GM18858 (cell line): ENCODE results near the gene EDN2.

Experiments used
- ATAC-seq: cut with Tn5 transposase; IDR thresholded peaks from one replicate; pipeline ENCODE4 v1.9.1; 2021; ENCODE audit not compliant: unreplicated experiment

The EDN2 gene

DNA sequence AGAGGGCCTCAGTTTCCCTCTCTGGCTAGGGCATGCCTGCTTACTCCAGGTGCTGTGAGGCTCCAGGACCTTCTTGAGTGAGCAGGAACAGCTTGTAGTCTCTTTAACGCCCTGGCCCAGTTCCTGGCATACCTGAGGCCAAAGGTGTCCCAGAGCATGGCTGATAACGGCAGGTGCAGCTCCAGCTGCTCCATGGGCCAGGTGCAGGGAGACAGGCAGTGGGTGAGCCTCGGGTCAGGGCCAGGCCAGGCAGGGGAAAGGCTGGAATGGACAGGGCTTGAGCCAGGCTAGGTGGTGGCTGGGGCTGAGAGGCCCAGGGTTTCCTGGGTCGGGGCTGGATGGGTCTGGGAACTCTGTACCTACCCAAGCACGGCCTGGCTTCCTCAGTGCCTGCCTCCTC lies 18.3 kb downstream of the EDN2 start:
- no peak for ATAC-seq

DNA sequence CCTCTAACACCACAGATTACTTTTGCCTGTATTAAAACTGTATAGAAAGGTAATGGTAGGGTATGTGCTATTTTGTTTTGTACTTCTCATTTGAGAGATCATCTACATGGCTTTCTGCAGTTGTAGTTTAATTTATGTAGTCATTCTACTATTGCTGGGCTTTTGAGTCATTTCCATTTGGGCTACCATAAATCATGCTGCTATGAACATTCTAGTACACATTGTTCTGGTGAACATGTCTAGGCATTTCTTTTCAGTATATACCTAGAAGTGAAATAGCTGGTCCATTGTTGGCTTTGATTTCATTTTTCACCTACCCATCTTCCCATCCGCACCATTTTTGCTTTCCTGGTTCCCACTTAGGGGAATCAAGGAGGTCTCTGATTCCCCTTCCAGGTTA lies 18.7 kb downstream of the EDN2 start:
- ATAC-seq, result no peak

DNA sequence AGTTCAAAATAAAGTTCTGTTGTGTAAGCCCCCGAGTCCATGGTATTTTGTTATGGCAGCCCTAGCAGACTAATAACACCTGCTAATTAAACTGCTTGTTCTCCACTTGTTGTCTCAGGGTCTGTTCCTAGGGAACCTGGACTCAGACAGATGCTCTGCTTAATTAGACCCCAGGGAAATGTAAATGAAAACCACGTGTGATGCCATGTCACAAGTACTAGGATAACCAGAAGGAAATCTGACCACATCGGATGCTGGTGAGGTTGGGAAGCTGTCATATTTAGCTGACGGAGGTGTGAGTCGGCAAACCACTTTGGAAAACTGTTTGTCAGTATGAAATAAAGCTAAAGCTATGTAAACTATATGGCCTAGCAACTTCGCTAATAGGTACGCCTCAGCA lies 19.6 kb downstream of the EDN2 start:
- no peak for ATAC-seq

DNA sequence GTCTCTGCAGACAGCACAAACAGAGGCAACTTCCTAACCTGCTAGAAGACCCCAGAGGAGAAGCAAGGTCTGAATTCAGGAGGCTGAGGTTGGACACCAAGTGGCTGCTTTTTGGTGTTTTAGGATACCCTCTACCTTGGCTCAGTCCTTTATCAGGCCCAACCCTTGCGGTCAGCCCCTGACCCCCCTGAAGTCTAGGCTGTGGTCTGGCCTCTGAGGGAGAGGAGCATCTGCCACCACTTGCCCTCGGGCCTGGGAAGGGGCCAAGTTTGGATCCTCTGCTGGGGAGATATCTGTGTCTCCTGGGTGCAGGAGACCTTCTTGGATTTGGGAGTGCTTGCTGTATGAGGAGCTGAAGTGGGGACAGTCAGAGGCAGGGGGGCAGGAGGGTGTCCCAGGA lies 21.0 kb downstream of the EDN2 start:
- no peak for ATAC-seq

DNA sequence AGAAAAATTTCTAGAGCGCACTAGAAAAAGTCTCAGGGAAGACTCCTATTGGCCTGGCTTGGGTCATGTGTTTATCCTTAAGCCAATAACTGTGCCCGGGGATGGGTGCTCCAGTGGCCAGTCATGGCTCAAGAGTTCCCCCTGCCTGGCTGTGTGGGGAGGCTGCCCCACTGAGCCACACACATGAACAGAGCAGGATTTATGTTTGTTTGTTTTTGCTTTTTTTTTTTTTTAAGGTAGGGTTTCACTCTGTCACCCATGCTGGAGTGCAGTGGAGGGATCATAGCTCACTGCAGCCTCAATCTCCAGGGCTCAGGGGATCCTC lies 21.8 kb downstream of the EDN2 start:
- no peak for ATAC-seq

DNA sequence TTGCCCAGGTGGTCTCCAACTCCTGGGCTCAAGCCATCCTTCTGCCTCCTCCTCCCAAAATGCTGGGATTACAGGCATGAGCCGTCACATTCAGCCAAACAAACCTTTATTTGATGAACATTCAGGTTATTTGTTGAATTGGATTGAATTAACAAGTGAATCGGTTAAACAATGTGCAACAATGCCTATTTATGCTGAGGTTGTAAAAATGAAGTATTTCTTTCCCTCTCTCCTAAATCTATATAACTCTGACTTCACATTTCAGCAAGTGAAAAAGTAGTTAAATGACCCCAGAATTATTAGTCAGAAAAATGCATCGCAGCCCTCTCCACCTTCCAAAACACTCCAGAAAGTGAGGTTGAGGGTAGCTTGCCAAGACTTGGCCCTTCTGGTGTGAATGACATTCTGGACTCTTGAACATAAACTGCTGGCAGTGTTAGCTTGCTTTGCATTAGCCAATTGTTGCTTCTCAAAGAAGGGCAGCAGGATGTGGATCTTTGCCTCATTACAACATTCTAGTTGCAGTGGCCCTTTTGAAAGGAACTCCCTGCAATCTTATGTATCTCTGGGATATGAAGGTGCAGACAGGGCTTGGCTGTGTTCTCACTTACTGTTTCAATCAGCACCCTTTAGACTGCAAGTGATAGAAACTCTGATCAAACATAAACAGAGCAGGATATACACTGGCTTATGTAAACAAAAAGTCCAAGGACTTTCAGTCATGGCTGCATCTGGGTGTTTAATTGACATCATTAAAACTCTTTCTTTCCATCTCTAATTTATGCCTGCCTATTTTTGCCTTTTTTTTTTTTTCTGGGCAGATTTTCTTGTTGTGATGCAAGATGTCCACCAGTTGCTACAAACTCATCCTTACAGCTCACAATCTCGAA lies 22.4 kb downstream of the EDN2 start:
- ATAC-seq, result no peak

DNA sequence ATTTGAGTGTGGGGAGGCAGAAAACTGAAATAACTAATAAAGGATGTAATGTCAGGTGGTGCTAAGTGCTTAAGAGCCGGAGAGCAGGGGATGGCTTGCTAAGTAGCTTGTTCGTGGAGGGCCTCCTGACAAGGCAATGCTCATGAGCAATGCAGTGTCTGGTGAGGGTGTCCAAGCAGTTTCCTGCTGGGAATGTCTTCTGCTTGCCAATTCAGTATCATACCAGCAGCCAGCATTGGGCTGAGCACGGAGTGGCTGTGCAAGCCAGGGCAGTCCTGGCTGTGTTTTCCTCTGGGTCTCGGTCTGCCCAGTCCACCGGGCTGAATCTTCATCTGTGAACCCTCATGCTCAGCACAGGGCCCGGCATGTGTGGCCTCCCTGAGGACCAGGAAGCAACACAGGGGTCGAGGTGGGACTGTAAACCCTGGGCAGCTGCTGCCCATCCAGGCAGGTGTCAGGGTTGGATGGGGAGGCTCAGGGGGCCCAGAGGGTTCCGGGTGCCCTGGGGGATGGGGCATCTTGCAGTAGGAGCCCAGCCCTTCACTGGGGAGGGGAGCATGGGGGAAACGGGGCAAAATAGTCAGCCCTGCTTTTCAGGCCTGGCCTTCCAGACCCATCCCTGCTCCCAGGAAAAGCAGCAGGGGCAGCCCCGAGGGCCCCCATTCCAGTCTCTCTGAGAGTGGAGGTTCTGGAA lies 27.5 kb downstream of the EDN2 start:
- no peak for ATAC-seq

DNA sequence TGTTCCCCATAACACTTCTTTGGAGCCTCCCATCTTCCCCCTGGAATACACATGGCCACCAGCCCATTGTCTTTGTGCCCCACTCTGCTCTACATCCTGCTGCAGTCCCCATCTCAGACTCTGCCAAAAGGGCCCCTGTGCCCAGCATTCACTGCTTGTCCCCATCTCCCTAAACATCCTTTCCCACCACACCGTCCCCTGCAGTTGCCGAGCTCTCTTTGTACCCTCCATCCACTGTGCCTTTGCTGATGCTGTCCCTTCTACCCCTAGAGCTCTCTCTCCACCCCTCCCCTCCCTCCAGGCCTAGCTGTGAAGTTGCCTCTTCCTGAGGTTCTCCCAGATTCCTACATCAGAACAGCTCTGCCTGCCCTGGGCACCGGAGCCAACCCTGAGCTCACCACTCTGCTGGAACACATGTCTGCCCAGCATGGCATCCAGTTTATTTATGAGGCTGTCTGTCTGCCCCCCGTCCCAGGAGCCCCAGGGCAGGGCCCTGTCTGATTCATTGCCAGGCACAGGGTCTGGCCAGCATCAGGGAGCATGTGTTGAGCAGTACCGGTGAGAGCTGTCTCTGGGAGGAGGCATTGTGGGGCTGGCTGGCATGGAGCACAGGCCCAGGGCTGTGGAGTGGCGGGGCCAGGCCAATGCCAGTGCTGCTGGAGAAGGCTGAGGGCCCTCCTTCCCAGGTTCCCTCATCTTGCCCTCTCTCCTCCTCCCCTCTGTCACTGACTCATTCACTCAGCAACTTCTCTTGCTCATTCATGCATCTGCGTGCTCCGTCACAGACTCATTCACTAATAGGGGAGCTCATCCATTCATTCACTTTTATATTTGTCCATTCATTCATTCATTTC lies 28.8 kb downstream of the EDN2 start:
- ATAC-seq, result no peak

DNA sequence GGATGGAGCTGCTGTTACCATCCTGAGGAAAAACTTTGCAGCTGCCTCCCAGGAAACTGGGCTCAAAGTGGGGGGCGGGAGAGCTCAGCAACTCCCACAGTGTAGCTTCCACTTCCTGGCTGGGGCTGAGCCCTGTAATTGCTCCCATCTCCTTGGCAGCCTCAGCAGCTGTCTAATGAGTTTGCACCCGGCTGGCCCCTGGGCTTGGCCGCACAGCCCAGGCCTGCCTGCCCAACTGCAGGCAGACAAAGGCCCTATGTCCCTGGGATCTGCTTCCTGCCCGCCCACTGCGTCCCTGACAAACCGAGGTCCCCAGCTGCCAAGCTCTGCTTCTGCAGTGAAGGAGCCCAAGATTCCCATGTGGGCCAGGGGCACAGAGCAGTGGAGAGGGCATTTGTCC lies 30.1 kb downstream of the EDN2 start:
- no peak for ATAC-seq

DNA sequence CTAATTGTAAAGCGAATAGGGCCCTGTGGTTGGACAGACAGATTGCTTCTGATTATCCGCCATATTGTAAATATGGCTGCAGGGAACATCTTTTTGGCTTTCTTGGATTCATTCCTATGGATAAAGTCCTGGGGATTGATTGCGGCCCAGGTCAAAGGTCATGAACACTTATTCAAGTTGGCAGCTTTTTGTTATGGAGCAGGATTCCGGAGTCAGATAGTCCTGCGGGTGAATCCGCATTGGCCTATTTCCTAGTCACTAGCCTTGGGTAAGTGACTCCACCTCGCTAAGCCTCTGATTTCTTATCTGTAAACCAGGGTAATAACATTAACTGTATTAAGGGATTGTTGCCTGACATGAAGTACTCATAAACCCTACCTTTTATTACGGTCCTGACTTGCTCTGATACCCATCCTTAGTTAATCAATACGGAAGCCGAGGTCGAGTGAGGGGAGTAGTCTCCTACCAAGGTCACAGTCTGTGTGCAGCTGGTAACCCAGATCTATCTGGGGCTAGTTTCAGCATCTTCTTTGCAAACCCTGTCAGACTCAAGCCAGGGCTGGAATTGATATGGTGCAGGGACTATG lies 31.7 kb downstream of the EDN2 start:
- no peak for ATAC-seq

DNA sequence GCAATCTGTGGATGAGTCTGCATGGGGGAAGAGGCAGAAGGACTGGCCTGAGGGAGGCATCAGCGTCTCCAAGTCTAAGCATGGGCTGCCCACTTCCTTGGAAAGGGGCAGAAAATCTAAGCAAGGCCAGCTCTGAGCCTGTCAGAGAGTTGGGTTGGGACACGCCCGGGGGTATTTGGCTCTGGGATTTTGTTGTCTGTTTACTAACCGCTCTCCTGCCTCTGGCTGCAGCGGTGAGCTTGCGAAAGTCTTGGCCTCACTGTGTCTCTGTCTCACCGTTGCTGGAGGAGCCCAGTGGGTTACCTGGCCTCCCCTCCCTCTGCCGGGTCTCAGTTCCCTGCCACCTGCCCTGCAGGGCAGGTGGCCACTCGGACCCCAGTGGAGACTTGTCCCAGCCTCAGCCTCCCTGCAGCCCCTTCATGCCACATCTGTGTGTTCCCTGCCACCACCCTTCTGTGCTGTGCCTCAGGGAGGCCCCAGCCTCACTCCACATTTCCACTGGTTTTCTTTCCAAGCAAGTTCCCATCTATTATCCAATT lies 33.7 kb downstream of the EDN2 start:
- no peak for ATAC-seq

DNA sequence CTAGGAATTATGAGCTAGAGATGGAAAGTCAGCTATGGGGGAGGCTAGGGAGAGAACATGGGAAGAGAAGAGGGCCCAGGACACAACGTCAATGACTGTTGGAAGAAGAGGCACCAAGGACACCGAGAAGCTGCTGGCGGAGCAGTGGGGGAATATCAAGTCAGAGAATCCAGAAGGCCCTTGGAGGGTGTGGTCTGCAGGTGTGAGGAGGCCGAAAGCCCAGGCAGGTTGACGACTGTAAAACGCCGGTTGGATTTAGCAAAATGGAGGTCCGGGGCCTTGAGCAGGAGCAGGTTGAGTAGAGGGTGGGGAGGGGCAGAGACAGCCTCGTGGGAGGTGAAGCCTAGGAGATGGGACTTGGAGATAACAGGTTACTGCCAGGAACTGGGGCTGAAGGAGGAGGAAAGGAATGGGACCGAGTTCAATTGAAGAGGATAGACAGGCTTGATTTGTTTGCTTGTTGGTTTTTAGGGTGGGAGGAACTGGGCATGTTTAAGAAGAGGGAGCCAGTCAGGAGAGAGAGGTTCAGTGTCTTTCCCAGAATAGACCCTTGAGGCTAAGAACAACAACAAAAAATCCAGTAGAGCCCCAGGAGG lies 35.1 kb downstream of the EDN2 start:
- ATAC-seq, result no peak

DNA sequence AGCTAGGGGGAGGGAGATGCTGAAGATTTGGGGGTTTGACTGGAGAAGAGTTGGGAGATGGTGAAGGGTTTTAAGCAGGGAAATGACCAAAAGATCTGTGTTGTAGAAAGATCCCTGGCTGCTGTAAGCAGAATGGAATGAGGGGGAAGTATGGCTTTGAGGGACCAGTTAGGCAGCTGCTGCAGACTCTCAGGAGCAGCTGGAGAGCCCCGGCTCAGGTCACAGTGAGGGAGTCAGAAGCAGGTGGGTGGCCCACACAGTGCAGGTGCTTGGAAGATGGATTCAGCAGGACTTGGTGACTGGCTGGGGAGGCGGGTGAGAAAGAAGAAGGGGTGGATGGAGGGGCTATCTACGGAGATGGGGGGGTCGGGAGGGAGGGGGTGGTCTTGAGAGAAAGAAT lies 35.7 kb downstream of the EDN2 start:
- ATAC-seq, result no peak

DNA sequence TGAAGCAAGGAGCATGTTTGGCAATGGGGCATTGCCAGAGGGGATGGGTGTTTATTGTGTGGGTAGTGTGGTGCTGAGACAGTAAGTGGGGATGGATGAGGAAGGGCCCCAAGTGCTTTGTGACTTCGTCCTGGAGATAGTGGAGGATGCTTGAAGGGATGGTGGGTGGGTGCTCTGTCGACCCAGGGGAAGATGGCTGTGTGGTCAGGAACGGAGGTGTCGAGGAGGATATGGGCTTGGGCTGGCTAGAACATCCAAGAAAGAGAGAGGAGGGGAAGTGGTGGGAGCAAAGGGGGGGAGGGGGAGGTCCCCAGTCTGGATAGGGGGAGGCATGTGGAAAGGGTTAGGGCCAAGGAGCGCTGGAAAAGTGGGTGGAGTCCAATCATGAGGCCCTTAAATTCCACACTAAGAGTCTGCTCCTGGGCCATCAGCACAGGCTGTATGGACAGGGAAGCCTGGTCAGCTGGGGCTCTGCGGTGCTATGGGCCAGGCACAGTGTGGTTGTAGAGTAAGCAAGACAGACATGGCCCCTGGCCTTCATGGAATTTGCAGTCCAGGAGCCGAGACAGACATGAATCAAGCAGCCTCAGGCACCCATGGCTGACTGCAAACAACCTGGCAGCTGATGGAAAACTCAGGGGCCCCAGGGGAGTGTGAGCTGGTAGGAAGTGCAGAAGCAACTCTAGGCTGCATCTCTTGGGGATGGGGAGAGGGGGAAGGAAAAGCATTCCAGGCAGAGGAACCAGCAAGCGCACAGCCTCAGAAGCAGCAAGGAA lies 36.3 kb downstream of the EDN2 start:
- no peak for ATAC-seq

DNA sequence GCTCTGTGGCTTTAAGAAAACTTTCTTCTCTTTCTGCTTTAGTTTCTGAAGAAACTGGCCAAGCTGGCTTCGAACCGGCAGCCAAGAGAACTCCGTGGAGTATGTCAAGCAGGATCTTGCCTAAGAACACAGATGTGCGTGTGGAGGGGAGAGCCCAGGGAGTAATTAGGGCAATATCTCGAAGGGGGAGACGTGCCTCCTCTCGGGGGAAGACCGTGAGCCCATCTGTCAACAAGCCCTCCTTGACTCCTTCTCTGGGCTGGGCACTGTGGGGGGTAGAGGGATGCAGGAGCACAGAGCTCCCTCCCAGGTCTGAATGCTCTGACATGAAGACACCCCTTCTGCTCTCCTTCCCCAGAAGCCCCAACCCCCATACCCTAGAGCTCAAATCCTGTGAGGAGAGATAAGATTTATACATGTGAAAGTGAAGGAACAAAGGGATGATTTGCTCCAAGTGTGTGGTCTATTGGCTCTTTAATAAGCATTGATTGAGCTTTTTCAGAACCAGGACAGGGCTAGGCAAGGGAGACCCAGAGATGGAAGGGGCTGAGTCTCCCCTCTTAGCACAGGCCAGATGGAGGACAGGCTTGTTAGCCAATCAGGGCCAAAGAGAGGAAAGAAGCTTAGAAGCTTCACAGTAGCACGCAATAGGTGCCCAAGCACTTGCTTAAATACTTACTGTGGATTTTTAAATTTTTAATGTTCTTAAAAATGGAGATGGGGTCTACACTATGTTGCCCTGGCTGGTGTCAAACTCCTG lies 37.5 kb downstream of the EDN2 start:
- ATAC-seq, result no peak

DNA sequence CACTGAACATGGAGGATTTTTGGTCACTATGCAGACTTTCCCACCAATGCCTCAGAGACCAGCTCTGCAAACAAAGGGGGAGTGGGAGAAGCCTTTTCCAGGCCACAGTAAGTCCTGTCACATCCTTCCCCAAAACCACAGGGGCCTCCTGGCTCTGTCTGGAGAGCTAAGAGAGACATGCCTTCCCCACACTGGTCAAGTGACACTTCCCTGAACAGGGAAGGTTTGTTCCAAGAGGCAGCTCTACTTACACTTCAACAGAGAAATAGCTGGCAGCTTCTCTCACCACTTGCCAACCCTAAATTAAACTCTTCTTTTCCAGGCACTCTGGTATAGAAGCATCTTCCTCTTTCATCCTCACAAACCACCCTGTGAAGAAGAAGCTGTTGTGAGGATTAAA lies 39.7 kb downstream of the EDN2 start:
- no peak for ATAC-seq

DNA sequence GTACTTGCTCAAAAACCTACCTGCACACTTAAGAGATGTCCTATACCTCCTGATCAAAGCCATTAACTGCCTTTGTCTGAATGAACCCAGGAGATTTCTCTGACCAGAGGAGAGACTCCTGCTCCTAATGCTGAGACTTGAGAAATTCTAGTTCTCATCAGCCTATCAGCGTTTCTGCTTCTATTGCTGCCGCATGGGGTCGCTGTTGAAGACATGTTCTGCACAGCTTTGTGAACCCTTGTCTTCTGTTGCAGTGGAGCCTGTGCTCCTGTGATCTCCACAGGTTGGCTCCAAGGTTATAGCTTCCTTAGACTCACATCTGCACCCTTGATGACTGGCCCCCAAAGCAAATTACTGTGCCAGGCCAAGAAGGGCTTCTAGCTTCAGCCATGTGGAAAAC lies 40.2 kb downstream of the EDN2 start:
- no peak for ATAC-seq

DNA sequence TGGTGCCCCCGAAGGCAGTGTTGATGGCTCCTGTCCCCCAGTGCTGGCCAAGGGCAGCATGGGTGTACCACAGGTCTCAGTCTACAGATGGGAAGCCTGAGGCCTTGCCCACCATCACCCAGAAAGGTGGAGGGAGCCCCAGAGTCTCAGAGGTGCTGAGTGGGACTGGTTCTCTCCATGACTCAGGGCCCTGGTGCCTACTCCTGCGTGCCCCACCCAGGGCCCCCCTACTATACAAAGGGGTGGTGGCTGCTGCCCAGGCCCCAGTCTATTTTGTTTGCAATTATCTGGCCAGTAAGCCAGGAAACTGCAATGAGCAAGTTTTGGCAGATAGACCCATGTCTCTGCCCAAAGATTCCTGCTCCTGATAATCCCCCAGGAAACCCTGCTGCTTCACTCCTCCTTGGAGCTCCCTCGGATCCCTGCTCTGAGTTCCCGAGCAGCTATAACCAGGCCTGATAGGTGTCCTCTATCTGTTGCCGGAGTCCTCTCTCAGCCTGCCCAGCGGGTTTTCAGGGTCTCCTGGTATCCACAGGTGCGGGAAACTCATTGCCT lies 41.7 kb downstream of the EDN2 start:
- no peak for ATAC-seq
